OCI-LY3 (cell line): ENCODE measurements around the gene MS4A5.

ENCODE experiments used
- CTCF ChIP-seq: fragments of 200-600, 300-600 bp; sonication (generic); IDR thresholded peaks from 2 replicates; pipeline ENCODE4 v1.5.1; 2014; ENCODE audit warnings: antibody characterized with exemption, low read length, low read depth
- EZH2phosphoT487 ChIP-seq: fragments of 200-600 bp; shearing (Covaris generic); IDR thresholded peaks from 2 replicates; pipeline ENCODE4 v1.6.1; 2018; ENCODE audit warnings: antibody characterized with exemption, mixed run types, low read depth

DNA sequence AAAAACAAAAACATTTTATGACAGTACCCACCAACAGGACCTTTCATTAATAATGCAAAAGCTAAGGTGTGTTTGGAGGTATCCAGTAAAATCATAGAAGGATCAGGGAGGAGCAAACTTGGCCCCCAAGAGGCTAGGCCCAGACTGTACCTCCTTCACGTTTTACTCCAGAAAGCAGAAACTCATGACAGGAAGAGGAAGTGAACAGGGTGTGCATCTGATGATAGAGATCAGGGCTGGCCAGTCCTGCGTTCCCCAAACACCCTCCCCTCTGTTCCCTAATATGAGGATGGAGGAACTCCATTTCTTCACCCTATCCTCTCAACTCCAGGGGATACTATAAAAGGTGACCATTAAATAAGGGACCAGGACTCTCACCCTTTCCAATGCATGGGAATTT is 53.0 kb downstream of the MS4A5 start:
- no peak for TF ChIP-seq CTCF
- TF ChIP-seq EZH2phosphoT487, result no peak
